GM23338 (cell line): ENCODE data around the gene TPST2. TPM values are rescaled to one million over a fixed set of nuclear protein-coding genes. Genes with fewer than 3 reads are reported as not detected.

Experiments used
- ATAC-seq: fragments of 200-7000 bp; cut with Tn5 transposase; 3 replicates; pipeline ENCODE4 v1.9.1; 2020
- DNase-seq: peaks from one replicate; pipeline ENCODE4 v3.0.0-alpha.2; 2015; ENCODE audit warnings: low spot score
- H2AFZ ChIP-seq: fragments of 200-600 bp; sonication (generic); 2 replicates; pipeline ENCODE4 v1.8.0; 2016; ENCODE audit warnings: antibody characterized with exemption, mild to moderate bottlenecking, moderate library complexity
- H3F3A ChIP-seq: fragments of 200-600 bp; sonication (generic); replicated peaks from 2 replicates; pipeline ENCODE4 v1.8.0; 2017; ENCODE audit warnings: antibody characterized with exemption, mixed run types, low read depth
- H3K27ac ChIP-seq: fragments of 200-600 bp; sonication (generic); 2 replicates; pipeline ENCODE4 v1.6.1; 2016; ENCODE audit warnings: low read depth
- H3K27me3 ChIP-seq: fragments of 200-600 bp; sonication (generic); 2 replicates; pipeline ENCODE4 v1.8.0; 2016; ENCODE audit warnings: mild to moderate bottlenecking, mixed run types, moderate library complexity; ENCODE audit not compliant: insufficient read depth
- H3K36me3 ChIP-seq: fragments of 200-600 bp; sonication (generic); 2 replicates; pipeline ENCODE4 v1.8.0; 2016; ENCODE audit warnings: mild to moderate bottlenecking; ENCODE audit not compliant: insufficient read depth
- H3K4me1 ChIP-seq: fragments of 200-600 bp; sonication (generic); 2 replicates; pipeline ENCODE4 v1.8.0; 2016; ENCODE audit warnings: mild to moderate bottlenecking, moderate library complexity; ENCODE audit not compliant: insufficient read depth
- H3K4me2 ChIP-seq: fragments of 200-600 bp; sonication (generic); 2 replicates; pipeline ENCODE4 v1.7.1; 2017; ENCODE audit warnings: mixed run types
- H3K4me3 ChIP-seq: fragments of 200-600 bp; sonication (generic); 2 replicates; pipeline ENCODE4 v1.6.1; 2016; ENCODE audit warnings: mixed run types
- H3K79me2 ChIP-seq: fragments of 200-600 bp; sonication (generic); replicated peaks from 2 replicates; pipeline ENCODE4 v1.8.0; 2017; ENCODE audit warnings: mild to moderate bottlenecking; ENCODE audit not compliant: insufficient read depth
- H3K9me2 ChIP-seq: fragments of 200-600 bp; sonication (generic); 2 replicates; pipeline ENCODE4 v1.8.0; 2017; ENCODE audit not compliant: insufficient read depth
- H4K20me1 ChIP-seq: fragments of 200-600 bp; sonication (generic); replicated peaks from 2 replicates; pipeline ENCODE4 v1.8.0; 2017; ENCODE audit warnings: mild to moderate bottlenecking; ENCODE audit not compliant: insufficient read depth
- H3K27ac Mint-ChIP-seq: 2 replicates; pipeline ENCODE4 v1.8.0; 2020; ENCODE audit warnings: inconsistent platforms, mild to moderate bottlenecking, moderate library complexity, mixed read lengths
- H3K27me3 Mint-ChIP-seq: 3 replicates; pipeline ENCODE4 v1.8.0; 2022; ENCODE audit warnings: low read depth, mild to moderate bottlenecking, moderate library complexity, mixed read lengths, inconsistent platforms; ENCODE audit not compliant: insufficient read depth, poor library complexity
- H3K36me3 Mint-ChIP-seq: 3 replicates; pipeline ENCODE4 v1.8.0; 2021; ENCODE audit warnings: low read depth, mild to moderate bottlenecking, inconsistent platforms, moderate library complexity, mixed read lengths
- H3K4me1 Mint-ChIP-seq: 3 replicates; pipeline ENCODE4 v1.8.0; 2020; ENCODE audit warnings: mild to moderate bottlenecking, inconsistent platforms, mixed read lengths
- H3K4me3 Mint-ChIP-seq: 3 replicates; pipeline ENCODE4 v1.8.0; 2021; ENCODE audit warnings: moderate library complexity, mild to moderate bottlenecking, inconsistent platforms, mixed read lengths
- H3K9me3 Mint-ChIP-seq: 3 replicates; pipeline ENCODE4 v1.8.0; 2020; ENCODE audit warnings: moderate library complexity, mild to moderate bottlenecking, inconsistent platforms, mixed read lengths
- CREB1 ChIP-seq: fragments of 250-450 bp; sonication (Bioruptor Pico); IDR thresholded peaks from 2 replicates; pipeline ENCODE4 v1.5.0; 2020; ENCODE audit warnings: low read depth, mild to moderate bottlenecking, moderate library complexity
- ETS1 ChIP-seq: IDR thresholded peaks from 2 replicates; pipeline ENCODE4 v1.6.1; 2016; ENCODE audit warnings: antibody characterized with exemption
- EZH2 ChIP-seq: fragments of 200-600 bp; sonication (generic); IDR thresholded peaks from one replicate; pipeline ENCODE4 v1.8.0; 2017; ENCODE audit warnings: antibody characterized with exemption, mild to moderate bottlenecking, low read depth; ENCODE audit not compliant: unreplicated experiment
- EZH2phosphoT487 ChIP-seq: fragments of 200-600 bp; sonication (generic); IDR thresholded peaks from one replicate; pipeline ENCODE4 v1.8.1; 2018; ENCODE audit warnings: antibody characterized with exemption; ENCODE audit not compliant: unreplicated experiment
- JUNB ChIP-seq: IDR thresholded peaks from one replicate; pipeline ENCODE4 v1.6.1; 2016; ENCODE audit warnings: antibody characterized with exemption; ENCODE audit not compliant: unreplicated experiment
- NANOG ChIP-seq: IDR thresholded peaks from 2 replicates; pipeline ENCODE4 v1.6.1; 2016; ENCODE audit warnings: antibody characterized with exemption, borderline replicate concordance
- POLR2AphosphoS5 ChIP-seq: IDR thresholded peaks from 2 replicates; pipeline ENCODE4 v1.6.1; 2016; ENCODE audit warnings: antibody characterized with exemption, low read depth
- STAT1 ChIP-seq: IDR thresholded peaks from one replicate; pipeline ENCODE4 v1.6.1; 2016; ENCODE audit warnings: antibody characterized with exemption; ENCODE audit not compliant: unreplicated experiment
- ZNF114 ChIP-seq: fragments of 250-450 bp; sonication (Bioruptor Pico); IDR thresholded peaks from 2 replicates; pipeline ENCODE4 v1.5.0; 2020; ENCODE audit warnings: mild to moderate bottlenecking, moderate library complexity
- ZNF331 ChIP-seq: fragments of 250-450 bp; sonication (Bioruptor Pico); IDR thresholded peaks from 2 replicates; pipeline ENCODE4 v1.5.0; 2020; ENCODE audit warnings: low read depth, mild to moderate bottlenecking, moderate library complexity
- polyA plus RNA-seq: library from polyadenylated mRNA; unstranded; fragments of >200 nt; fragmentation: Nextera tagmentation; extraction: Ambion mirVana; gene quantifications from 2 replicates; pipeline ENCODE4 v1.2.1, GENCODE V29; 2016
- total RNA-seq: library from RNA; depleted of rRNA; stranded (reverse); fragments of >200 nt; shearing (Covaris generic); gene quantifications from 2 replicates; pipeline ENCODE4 v1.2.3, GENCODE V29; 2014
- TF ChIP-seq, protein P1 (sequence below): IDR thresholded peaks from one replicate; pipeline ENCODE4 v1.6.1; 2018; ENCODE audit warnings: antibody characterized with exemption; ENCODE audit not compliant: unreplicated experiment

TPST2 gene
- total and polyA plus RNA-seq, 2 experiments from 2014 or later, result 37.9 to 127 TPM

DNA sequence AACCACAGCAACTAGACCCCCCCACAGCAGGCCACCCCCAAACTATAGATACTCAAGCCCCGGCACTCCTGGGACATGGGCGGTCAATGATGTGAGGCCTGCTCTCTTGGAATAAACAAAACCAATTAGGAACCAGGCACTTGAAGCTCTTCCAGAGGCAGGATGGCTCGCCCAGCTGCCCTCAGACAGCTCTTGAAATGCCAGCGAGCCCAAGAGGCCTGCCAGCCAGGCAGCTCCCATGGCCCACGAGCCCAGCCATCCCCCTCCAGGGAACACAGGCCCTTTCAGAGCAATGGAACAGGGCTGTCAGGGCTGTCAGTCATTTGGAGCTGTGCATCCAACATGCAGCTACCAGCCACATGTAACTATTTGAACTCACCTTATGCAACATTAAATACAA is 43.6 kb downstream of the TPST2 start (continued):
- TF ChIP-seq ETS1 (no peak), NANOG (no peak), STAT1 (no peak)
- TF ChIP-seq, protein P1, sequence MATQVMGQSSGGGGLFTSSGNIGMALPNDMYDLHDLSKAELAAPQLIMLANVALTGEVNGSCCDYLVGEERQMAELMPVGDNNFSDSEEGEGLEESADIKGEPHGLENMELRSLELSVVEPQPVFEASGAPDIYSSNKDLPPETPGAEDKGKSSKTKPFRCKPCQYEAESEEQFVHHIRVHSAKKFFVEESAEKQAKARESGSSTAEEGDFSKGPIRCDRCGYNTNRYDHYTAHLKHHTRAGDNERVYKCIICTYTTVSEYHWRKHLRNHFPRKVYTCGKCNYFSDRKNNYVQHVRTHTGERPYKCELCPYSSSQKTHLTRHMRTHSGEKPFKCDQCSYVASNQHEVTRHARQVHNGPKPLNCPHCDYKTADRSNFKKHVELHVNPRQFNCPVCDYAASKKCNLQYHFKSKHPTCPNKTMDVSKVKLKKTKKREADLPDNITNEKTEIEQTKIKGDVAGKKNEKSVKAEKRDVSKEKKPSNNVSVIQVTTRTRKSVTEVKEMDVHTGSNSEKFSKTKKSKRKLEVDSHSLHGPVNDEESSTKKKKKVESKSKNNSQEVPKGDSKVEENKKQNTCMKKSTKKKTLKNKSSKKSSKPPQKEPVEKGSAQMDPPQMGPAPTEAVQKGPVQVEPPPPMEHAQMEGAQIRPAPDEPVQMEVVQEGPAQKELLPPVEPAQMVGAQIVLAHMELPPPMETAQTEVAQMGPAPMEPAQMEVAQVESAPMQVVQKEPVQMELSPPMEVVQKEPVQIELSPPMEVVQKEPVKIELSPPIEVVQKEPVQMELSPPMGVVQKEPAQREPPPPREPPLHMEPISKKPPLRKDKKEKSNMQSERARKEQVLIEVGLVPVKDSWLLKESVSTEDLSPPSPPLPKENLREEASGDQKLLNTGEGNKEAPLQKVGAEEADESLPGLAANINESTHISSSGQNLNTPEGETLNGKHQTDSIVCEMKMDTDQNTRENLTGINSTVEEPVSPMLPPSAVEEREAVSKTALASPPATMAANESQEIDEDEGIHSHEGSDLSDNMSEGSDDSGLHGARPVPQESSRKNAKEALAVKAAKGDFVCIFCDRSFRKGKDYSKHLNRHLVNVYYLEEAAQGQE, result no peak

DNA sequence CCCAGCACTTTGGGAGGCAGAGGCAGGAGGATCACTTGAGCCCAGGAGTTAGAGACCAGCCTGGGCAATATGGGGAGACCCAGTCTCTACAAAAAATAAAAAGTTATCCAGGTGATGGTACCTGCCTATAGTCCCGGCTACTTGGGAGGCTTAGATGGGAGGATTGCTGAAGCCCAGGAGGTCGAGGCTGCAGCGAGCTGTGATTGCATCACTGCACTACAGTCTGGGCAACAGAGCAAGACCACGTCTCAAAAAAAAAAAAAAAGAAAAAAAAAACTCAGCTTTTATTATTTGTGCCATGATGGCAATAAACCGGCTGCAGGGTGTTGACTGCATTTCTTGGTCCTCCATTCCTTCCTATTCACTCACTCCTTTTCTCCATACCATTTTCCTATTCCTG is 44.1 kb downstream of the TPST2 start:
- peaks cover 76% of the 10 kb centered on the region for H3K79me2 ChIP-seq
- no peak overlapping the region for H3K4me3 ChIP-seq
- no peak for ATAC-seq

More for the DNA sequence above, 44.1 kb downstream of the TPST2 start:
- H3K27me3 Mint-ChIP-seq, result peaks cover 11% of the 10 kb centered on the region
- Histone ChIP-seq H2AFZ (no peak overlapping the region), H3F3A (0 out of 2 replicates have a peak, but pooled peaks cover 17% of the 10 kb centered on the region), H4K20me1 (peaks cover 18% of the 10 kb centered on the region), H3K27ac (no peak overlapping the region), H3K4me2 (no peak overlapping the region), H3K27me3 (no peaks in the 10 kb centered on the region), H3K4me1 (peaks cover 28% of the 10 kb centered on the region), H3K9me2 (no peaks in the 10 kb centered on the region), H3K36me3 (no peaks in the 10 kb centered on the region)
- DNase-seq, result no peak
- TF ChIP-seq JUNB, result no peak
- no peak for TF ChIP-seq STAT1
- no peak for TF ChIP-seq NANOG
- no peak for TF ChIP-seq EZH2
- TF ChIP-seq CREB1, result no peak
- TF ChIP-seq EZH2phosphoT487, result no peak
- no peak for TF ChIP-seq ETS1
- no peak for TF ChIP-seq POLR2AphosphoS5
- no peak for TF ChIP-seq ZNF331 (CRISPR knock-in tag)
- TF ChIP-seq, protein P1, result no peak
- TF ChIP-seq ZNF114 (CRISPR knock-in tag), result no peak
- H3K9me3 Mint-ChIP-seq, result no peaks in the 10 kb centered on the region
- peaks cover 17% of the 10 kb centered on the region for H3K36me3 Mint-ChIP-seq
- H3K4me3 Mint-ChIP-seq, result no peak overlapping the region
- H3K27ac Mint-ChIP-seq, result no peak overlapping the region
- H3K4me1 Mint-ChIP-seq, result peaks cover 27% of the 10 kb centered on the region
